IMR-90 (cell line): ENCODE results near the gene ITGB2. TPM values are rescaled to one million over a fixed set of nuclear protein-coding genes. Genes with fewer than 3 reads are reported as not detected.

Source experiments
- ATAC-seq: fragments of 200-7000 bp; cut with Tn5 transposase; 2 replicates; pipeline ENCODE4 v1.9.1; 2020; ENCODE audit warnings: low read depth, mild to moderate bottlenecking, moderate library complexity
- BruUV-seq: library from RNA; stranded (reverse); fragments of 400-500 nt; replicated peaks from 2 replicates; lab custom pipeline; 2021; lab: Mats Ljungman, UMichigan
- CTCF ChIA-PET: fragments of 300-600 bp; formaldehyde crosslinking; extraction: SDS; loops from one replicate; lab custom pipeline; 2021; ENCODE audit warnings: antibody characterized with exemption; lab: Yijun Ruan, JAX
- POLR2A ChIA-PET: fragments of 300-600 bp; sonication (Branson Sonifier 250); formaldehyde crosslinking; loops from one replicate; lab custom pipeline; 2022; ENCODE audit warnings: antibody characterized with exemption; ENCODE audit not compliant: unreplicated experiment; lab: Charles Lee
- DNase-seq: peaks from one replicate; pipeline ENCODE4 v3.0.0; 2013
- H2AFZ ChIP-seq: replicated peaks from 2 replicates; pipeline ENCODE3; 2013; ENCODE audit warnings: low read length, mild to moderate bottlenecking; ENCODE audit not compliant: poor library complexity
- H2AK5ac ChIP-seq: 2 replicates; pipeline ENCODE4 v1.6.1; 2013; ENCODE audit warnings: low read depth, low read length, inconsistent platforms
- H2AK9ac ChIP-seq: replicated peaks from 2 replicates; pipeline ENCODE3; 2013; ENCODE audit warnings: mild to moderate bottlenecking, low read depth, low read length, moderate library complexity; ENCODE audit not compliant: poor library complexity
- H2BK120ac ChIP-seq: 2 replicates; pipeline ENCODE4 v1.6.1; 2013; ENCODE audit warnings: low read depth, low read length, inconsistent platforms
- H2BK15ac ChIP-seq: 3 replicates; pipeline ENCODE4 v1.6.1; 2013; ENCODE audit warnings: low read depth, low read length, inconsistent platforms
- H2BK20ac ChIP-seq: 2 replicates; pipeline ENCODE4 v1.6.1; 2013; ENCODE audit warnings: low read depth, mild to moderate bottlenecking, inconsistent platforms, low read length, moderate library complexity
- H2BK5ac ChIP-seq: 2 replicates; pipeline ENCODE4 v1.6.1; 2013; ENCODE audit warnings: mild to moderate bottlenecking, low read depth, low read length, inconsistent platforms; ENCODE audit not compliant: poor library complexity, severe bottlenecking
- H3K14ac ChIP-seq: replicated peaks from 2 replicates; pipeline ENCODE4 v1.6.1; 2013; ENCODE audit warnings: low read depth, low read length, inconsistent platforms
- H3K18ac ChIP-seq: 2 replicates; pipeline ENCODE4 v1.6.1; 2013; ENCODE audit warnings: low read depth, low read length, control low read depth
- H3K23ac ChIP-seq: 2 replicates; pipeline ENCODE4 v1.6.1; 2013; ENCODE audit warnings: low read depth, low read length, inconsistent platforms
- H3K27ac ChIP-seq: 2 replicates; pipeline ENCODE4 v1.5.1; 2013; ENCODE audit warnings: mild to moderate bottlenecking, control low read depth, low read length; ENCODE audit not compliant: insufficient read depth
- H3K27me3 ChIP-seq: 2 replicates; pipeline ENCODE4 v1.6.1; 2013; ENCODE audit warnings: low read length; ENCODE audit not compliant: control insufficient read depth, insufficient read depth
- H3K36me3 ChIP-seq: 2 replicates; pipeline ENCODE4 v1.6.1; 2013; ENCODE audit warnings: low read length, mixed read lengths; ENCODE audit not compliant: control insufficient read depth, insufficient read depth
- H3K4ac ChIP-seq: 2 replicates; pipeline ENCODE4 v1.6.1; 2013; ENCODE audit warnings: low read depth, low read length, inconsistent platforms
- H3K4me1 ChIP-seq: 2 replicates; pipeline ENCODE4 v1.6.1; 2013; ENCODE audit warnings: low read length, mixed read lengths; ENCODE audit not compliant: control insufficient read depth, insufficient read depth
- H3K4me2 ChIP-seq: 2 replicates; pipeline ENCODE4 v1.6.1; 2013; ENCODE audit warnings: low read depth, mild to moderate bottlenecking, control low read depth, low read length, moderate library complexity
- H3K4me3 ChIP-seq: 2 replicates; pipeline ENCODE4 v1.5.1; 2013; ENCODE audit warnings: low read depth, mild to moderate bottlenecking, control low read depth, low read length, moderate library complexity; ENCODE audit not compliant: insufficient read depth
- H3K56ac ChIP-seq: 2 replicates; pipeline ENCODE4 v1.6.1; 2013; ENCODE audit warnings: low read length, inconsistent platforms; ENCODE audit not compliant: insufficient read depth; ENCODE audit errors: extremely low read depth
- H3K79me1 ChIP-seq, 2 experiments: 2 replicates each; pipeline ENCODE4 v1.6.1; 2013; ENCODE audit warnings: low read length in 2 of 2, inconsistent platforms in 1 of 2, low read depth in 1 of 2
- H3K9ac ChIP-seq: 2 replicates; pipeline ENCODE4 v1.6.1; 2013; ENCODE audit warnings: low read depth, low read length, control low read depth
- H3K9me1 ChIP-seq: 2 replicates; pipeline ENCODE4 v1.6.1; 2013; ENCODE audit warnings: low read length, inconsistent platforms; ENCODE audit not compliant: insufficient read depth
- H3K9me3 ChIP-seq: 2 replicates; pipeline ENCODE4 v1.6.1; 2013; ENCODE audit warnings: low read length; ENCODE audit not compliant: control insufficient read depth, insufficient read depth
- H4K20me1 ChIP-seq: 2 replicates; pipeline ENCODE4 v1.6.1; 2013; ENCODE audit warnings: low read length, inconsistent platforms; ENCODE audit not compliant: insufficient read depth
- H4K5ac ChIP-seq: 2 replicates; pipeline ENCODE4 v1.6.1; 2013; ENCODE audit warnings: mild to moderate bottlenecking, low read depth, low read length, control low read depth
- H4K8ac ChIP-seq, 2 experiments: 2 replicates each; pipeline ENCODE4 v1.6.1; 2013; ENCODE audit warnings: low read depth in 2 of 2, low read length in 2 of 2, control low read depth in 1 of 2, inconsistent platforms in 1 of 2
- H4K91ac ChIP-seq: 2 replicates; pipeline ENCODE4 v1.6.1; 2013; ENCODE audit warnings: low read depth, low read length, inconsistent platforms; ENCODE audit not compliant: insufficient read depth
- BHLHE40 ChIP-seq: fragments of 150-350 bp; IDR thresholded peaks from 2 replicates; pipeline ENCODE4 v1.6.1; 2016; ENCODE audit warnings: mild to moderate bottlenecking, low read depth, low read length
- CEBPB ChIP-seq: IDR thresholded peaks from 2 replicates; pipeline ENCODE4 v1.6.1; 2012; ENCODE audit warnings: low read depth, low read length, improper control_type of control experiment
- CHD1 ChIP-seq: IDR thresholded peaks from 2 replicates; pipeline ENCODE4 v1.6.1; 2012; ENCODE audit warnings: low read depth, low read length, improper control_type of control experiment
- CTCF ChIP-seq: conservative IDR thresholded peaks from 2 replicates; pipeline ENCODE4 v1.5.1; 2012; ENCODE audit warnings: mild to moderate bottlenecking, low read depth, low read length, improper control_type of control experiment
- ELK1 ChIP-seq: fragments of 150-350 bp; IDR thresholded peaks from 2 replicates; pipeline ENCODE4 v1.6.1; 2016; ENCODE audit warnings: low read depth, mild to moderate bottlenecking, low read length, moderate library complexity, borderline replicate concordance
- FOS ChIP-seq: fragments of 150-350 bp; IDR thresholded peaks from 2 replicates; pipeline ENCODE4 v1.6.1; 2016; ENCODE audit warnings: low read depth, low read length
- MAFK ChIP-seq: IDR thresholded peaks from 2 replicates; pipeline ENCODE4 v1.6.1; 2012; ENCODE audit warnings: low read depth, low read length, improper control_type of control experiment
- MAZ ChIP-seq: IDR thresholded peaks from 2 replicates; pipeline ENCODE4 v1.6.1; 2012; ENCODE audit warnings: low read depth, mild to moderate bottlenecking, low read length, improper control_type of control experiment, moderate library complexity, borderline replicate concordance
- MXI1 ChIP-seq: IDR thresholded peaks from 2 replicates; pipeline ENCODE4 v1.6.1; 2012; ENCODE audit warnings: low read depth, mild to moderate bottlenecking, low read length, moderate library complexity, borderline replicate concordance
- NFE2L2 ChIP-seq: fragments of 150-350 bp; IDR thresholded peaks from 2 replicates; pipeline ENCODE4 v1.6.1; 2016; ENCODE audit warnings: low read depth, mild to moderate bottlenecking, low read length
- POLR2A ChIP-seq: IDR thresholded peaks from 2 replicates; pipeline ENCODE4 v1.6.1; 2012; ENCODE audit warnings: mild to moderate bottlenecking, low read depth, low read length
- RAD21 ChIP-seq: IDR thresholded peaks from 2 replicates; pipeline ENCODE4 v1.6.1; 2012; ENCODE audit warnings: low read length, improper control_type of control experiment
- RCOR1 ChIP-seq: IDR thresholded peaks from 2 replicates; pipeline ENCODE4 v1.6.1; 2012; ENCODE audit warnings: mild to moderate bottlenecking, low read length, improper control_type of control experiment; ENCODE audit not compliant: insufficient replicate concordance
- RFX5 ChIP-seq: IDR thresholded peaks from 2 replicates; pipeline ENCODE4 v1.8.0; 2012; ENCODE audit warnings: low read depth, mild to moderate bottlenecking, low read length, moderate library complexity
- SMC3 ChIP-seq: fragments of 150-350 bp; IDR thresholded peaks from 2 replicates; pipeline ENCODE4 v1.6.1; 2016; ENCODE audit warnings: low read depth, mild to moderate bottlenecking, antibody characterized with exemption, low read length, moderate library complexity
- USF2 ChIP-seq: fragments of 150-350 bp; IDR thresholded peaks from 2 replicates; pipeline ENCODE4 v1.6.1; 2017; ENCODE audit warnings: mild to moderate bottlenecking, antibody characterized with exemption, low read length, low read depth
- WGBS, 2 experiments: methylation state at CpG; one replicate each; pipeline versions ENCODE4 v1.1.5 to v1.1.7; 2013; ENCODE audit warnings: missing lambda C conversion rate in 2 of 2; ENCODE audit not compliant: insufficient read length in 1 of 2; ENCODE audit errors: extremely low coverage in 2 of 2; 5-methylcytosine and 5-hydroxymethylcytosine counted together
- dilution Hi-C: fragments of 300-500 bp; cut with HindIII; formaldehyde crosslinking; loops from one replicate; pipeline ENCODE4 v1.14.3; 2018; ENCODE audit warnings: low sequenced_read_pairs; ENCODE audit not compliant: unreplicated experiment
- in situ Hi-C: fragments of 300-500 bp; cut with MboI; formaldehyde crosslinking; loops from 3 replicates; pipeline ENCODE4 v1.14.3; 2019; ENCODE audit warnings: low sequenced_read_pairs, inconsistent platforms, mixed read lengths
- intact Hi-C: fragments of 100-400 bp; cut with micrococcal nuclease; formaldehyde crosslinking; loops from 2 replicates; pipeline ENCODE4 v1.10.0; 2022
- polyA plus RNA-seq, 3 experiments: library from polyadenylated mRNA; depleted of rRNA; stranded (reverse); fragments of >200 nt; gene quantifications; 2 replicates each; pipeline ENCODE4 v1.2.3, GENCODE V29; 2012; ENCODE audit warnings: low replicate concordance in 1 of 3
- total RNA-seq: library from RNA; depleted of rRNA; stranded (reverse); fragments of >200 nt; gene quantifications from 2 replicates; pipeline ENCODE4 v1.2.3, GENCODE V29; 2012

The ITGB2 gene
- total and polyA plus RNA-seq, 2 of the 4 experiments (the other 2 are of a cell fraction), result 0.14 TPM; not detected in 1

GRCh38 chr21:44894687-44895302 is 25.9 kb downstream of the ITGB2 start:
- CTCF ChIA-PET, result interaction anchor here (0.9 kb wide), 1 partner anchor 37 kb away, joined by 4 read pairs; no protein-coding TSS in a partner anchor
- H4K5ac ChIP-seq, result no peak overlapping the region
- no peak for ATAC-seq

More at GRCh38 chr21:44894687-44895302, 25.9 kb downstream of the ITGB2 start:
- H3K4me1 ChIP-seq, result no peaks in the 10 kb centered on the region
- no peaks in the 10 kb centered on the region for H3K79me1 ChIP-seq
- intact Hi-C loops (loop anchor here (5.0 kb wide), 1 partner anchor 243 kb away; no protein-coding TSS in a partner anchor), dilution Hi-C loops (no loop called here), in situ Hi-C loops (no loop called here)
- H3K27ac ChIP-seq, result no peak overlapping the region
- no TSS peak for BruUV-seq
- H3K23ac ChIP-seq, result no peak overlapping the region
- H2AK9ac ChIP-seq, result peak overlapping the region; percentile 8
- H2AK5ac ChIP-seq, result no peak overlapping the region
- DNase-seq, result no peak
- no peak overlapping the region for H3K18ac ChIP-seq
- POLR2A ChIA-PET, result no interaction called here
- H3K4ac ChIP-seq, result no peak overlapping the region
- peaks cover 84% of the 10 kb centered on the region for H3K27me3 ChIP-seq
- H3K14ac ChIP-seq, result no peak overlapping the region
- WGBS, 2 experiments, result 79% methylated on average over 11 of the region's 19 CpGs; no CpG with 5 or more reads in 1 of the 2 experiments
- no peak overlapping the region for H4K8ac ChIP-seq
- H3K9ac ChIP-seq, result no peak overlapping the region
- no peak overlapping the region for H2BK120ac ChIP-seq
- H3K4me2 ChIP-seq, result no peak overlapping the region
- no peaks in the 10 kb centered on the region for H3K36me3 ChIP-seq
- no peak overlapping the region for H3K4me3 ChIP-seq
- H2AFZ ChIP-seq, result no peak overlapping the region
- H2BK5ac ChIP-seq, result no peak overlapping the region
- no peaks in the 10 kb centered on the region for H3K9me1 ChIP-seq
- H3K56ac ChIP-seq, result no peak overlapping the region
- no peak overlapping the region for H2BK20ac ChIP-seq
- no peak overlapping the region for H4K91ac ChIP-seq
- no peak for TF ChIP-seq RCOR1
- TF ChIP-seq POLR2A, result no peak
- TF ChIP-seq SMC3, result no peak
- no peak for TF ChIP-seq RAD21
- no peak for TF ChIP-seq MAZ
- TF ChIP-seq CTCF, result no peak
- TF ChIP-seq MAFK, result no peak
- no peak for TF ChIP-seq FOS
- TF ChIP-seq MXI1, result no peak
- TF ChIP-seq BHLHE40, result no peak
- no peak for TF ChIP-seq CEBPB
- TF ChIP-seq USF2, result no peak
- no peak for TF ChIP-seq NFE2L2
- no peak for TF ChIP-seq ELK1
- no peak for TF ChIP-seq RFX5
- TF ChIP-seq CHD1, result no peak
- H4K20me1 ChIP-seq, result 0 out of 2 replicates have a peak, but pooled peaks cover 5% of the 10 kb centered on the region
- no peak overlapping the region for H2BK15ac ChIP-seq
- no peaks in the 10 kb centered on the region for H3K9me3 ChIP-seq
